Measurements from ENCODE around the gene RGS3. TPM values are rescaled to one million over a fixed set of nuclear protein-coding genes. Genes with fewer than 3 reads are reported as not detected.

The RGS3 gene
- total RNA-seq, 6 donors from 2014 or later = 60.3 to 93.2 (median 72.6) TPM

- 79 to 82% methylated on average over 6 of the region's 6 CpGs for WGBS, 2 donors
- DNase-seq = no peak
Observed at GRCh38 chr9:113582698-113583200, 119.2 kb downstream of the RGS3 start.

DNA sequence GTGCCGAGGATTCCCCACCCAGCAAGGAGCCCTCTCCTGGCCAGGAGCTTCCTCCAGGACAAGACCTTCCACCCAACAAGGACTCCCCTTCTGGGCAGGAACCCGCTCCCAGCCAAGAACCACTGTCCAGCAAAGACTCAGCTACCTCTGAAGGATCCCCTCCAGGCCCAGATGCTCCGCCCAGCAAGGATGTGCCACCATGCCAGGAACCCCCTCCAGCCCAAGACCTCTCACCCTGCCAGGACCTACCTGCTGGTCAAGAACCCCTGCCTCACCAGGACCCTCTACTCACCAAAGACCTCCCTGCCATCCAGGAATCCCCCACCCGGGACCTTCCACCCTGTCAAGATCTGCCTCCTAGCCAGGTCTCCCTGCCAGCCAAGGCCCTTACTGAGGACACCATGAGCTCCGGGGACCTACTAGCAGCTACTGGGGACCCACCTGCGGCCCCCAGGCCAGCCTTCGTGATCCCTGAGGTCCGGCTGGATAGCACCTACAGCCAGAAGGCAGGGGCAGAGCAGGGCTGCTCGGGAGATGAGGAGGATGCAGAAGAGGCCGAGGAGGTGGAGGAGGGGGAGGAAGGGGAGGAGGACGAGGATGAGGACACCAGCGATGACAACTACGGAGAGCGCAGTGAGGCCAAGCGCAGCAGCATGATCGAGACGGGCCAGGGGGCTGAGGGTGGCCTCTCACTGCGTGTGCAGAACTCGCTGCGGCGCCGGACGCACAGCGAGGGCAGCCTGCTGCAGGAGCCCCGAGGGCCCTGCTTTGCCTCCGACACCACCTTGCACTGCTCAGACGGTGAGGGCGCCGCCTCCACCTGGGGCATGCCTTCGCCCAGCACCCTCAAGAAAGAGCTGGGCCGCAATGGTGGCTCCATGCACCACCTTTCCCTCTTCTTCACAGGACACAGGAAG, 120.2 kb downstream of the RGS3 start:
- H3K27me3 ChIP-seq = no peaks in the 10 kb centered on the region
- H3K36me3 ChIP-seq = peaks cover 14 to 37% (median 24%) of the 10 kb centered on the region in 4 donors
- no peak overlapping the region for H3K4me3 ChIP-seq
- peaks cover 68 to 93% (median 82%) of the 10 kb centered on the region in 4 donors for H3K4me1 ChIP-seq
- DNase-seq (no peak), ATAC-seq (ENCODE audit: low FRiP score in 2 of 2) (no peak)
- no peaks in the 10 kb centered on the region for H3K9me3 ChIP-seq
- peak overlapping the region in 3 of 4 donors; percentile 90 to 91 (median 91) for H3K27ac ChIP-seq
- 93 to 98% methylated on average over 30 to 31 of the region's 31 CpGs for WGBS, 2 donors
- TF ChIP-seq POLR2A (IDR thresholded peaks at IDR 0.05) (no peak), EP300 (IDR thresholded peaks at IDR 0.05) (no peak), POLR2AphosphoS5 (IDR thresholded peaks at IDR 0.05) (no peak)
- TF ChIP-seq, protein P1, sequence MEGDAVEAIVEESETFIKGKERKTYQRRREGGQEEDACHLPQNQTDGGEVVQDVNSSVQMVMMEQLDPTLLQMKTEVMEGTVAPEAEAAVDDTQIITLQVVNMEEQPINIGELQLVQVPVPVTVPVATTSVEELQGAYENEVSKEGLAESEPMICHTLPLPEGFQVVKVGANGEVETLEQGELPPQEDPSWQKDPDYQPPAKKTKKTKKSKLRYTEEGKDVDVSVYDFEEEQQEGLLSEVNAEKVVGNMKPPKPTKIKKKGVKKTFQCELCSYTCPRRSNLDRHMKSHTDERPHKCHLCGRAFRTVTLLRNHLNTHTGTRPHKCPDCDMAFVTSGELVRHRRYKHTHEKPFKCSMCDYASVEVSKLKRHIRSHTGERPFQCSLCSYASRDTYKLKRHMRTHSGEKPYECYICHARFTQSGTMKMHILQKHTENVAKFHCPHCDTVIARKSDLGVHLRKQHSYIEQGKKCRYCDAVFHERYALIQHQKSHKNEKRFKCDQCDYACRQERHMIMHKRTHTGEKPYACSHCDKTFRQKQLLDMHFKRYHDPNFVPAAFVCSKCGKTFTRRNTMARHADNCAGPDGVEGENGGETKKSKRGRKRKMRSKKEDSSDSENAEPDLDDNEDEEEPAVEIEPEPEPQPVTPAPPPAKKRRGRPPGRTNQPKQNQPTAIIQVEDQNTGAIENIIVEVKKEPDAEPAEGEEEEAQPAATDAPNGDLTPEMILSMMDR (IDR thresholded peaks at IDR 0.05) = no peak

More at GRCh38 chr9:113582698-113583200, 119.2 kb downstream of the RGS3 start:
- TF ChIP-seq POLR2AphosphoS5 (IDR thresholded peaks at IDR 0.05) (no peak), POLR2A (IDR thresholded peaks at IDR 0.05) (no peak), EP300 (IDR thresholded peaks at IDR 0.05) (no peak)
- TF ChIP-seq, protein P1 (IDR thresholded peaks at IDR 0.05) = no peak
- peaks cover 14 to 37% (median 24%) of the 10 kb centered on the region in 4 donors for H3K36me3 ChIP-seq
- H3K9me3 ChIP-seq = no peaks in the 10 kb centered on the region
- H3K27me3 ChIP-seq = no peaks in the 10 kb centered on the region
- peaks cover 68 to 93% (median 82%) of the 10 kb centered on the region in 4 donors for H3K4me1 ChIP-seq
- peak overlapping the region in 1 of 4 donors; percentile 48 for H3K4me3 ChIP-seq
- H3K27ac ChIP-seq = peak overlapping the region; percentile 89 to 91 (median 90)
- ATAC-seq (ENCODE audit: low FRiP score in 2 of 2) = no peak

- H3K9me3 ChIP-seq = no peaks in the 10 kb centered on the region
- ATAC-seq (ENCODE audit: low FRiP score in 2 of 2) (no peak), DNase-seq (no peak)
- H3K27ac ChIP-seq = peak overlapping the region; percentile 2 to 91 (median 87)
- peaks cover 68 to 93% (median 81%) of the 10 kb centered on the region in 4 donors for H3K4me1 ChIP-seq
- H3K36me3 ChIP-seq = peaks cover 14 to 37% (median 24%) of the 10 kb centered on the region in 4 donors
- no peak overlapping the region for H3K4me3 ChIP-seq
- no peaks in the 10 kb centered on the region for H3K27me3 ChIP-seq
- WGBS, 2 donors = 74 to 86% methylated on average over 5 of the region's 5 CpGs
- TF ChIP-seq, protein P1 (IDR thresholded peaks at IDR 0.05) = no peak
- TF ChIP-seq EP300 (IDR thresholded peaks at IDR 0.05) (no peak), POLR2A (IDR thresholded peaks at IDR 0.05) (no peak), POLR2AphosphoS5 (IDR thresholded peaks at IDR 0.05) (no peak)
Observed at GRCh38 chr9:113584428-113585084, 121.0 kb downstream of the RGS3 start.

GRCh38 chr9:113585085-113585442, 121.5 kb downstream of the RGS3 start:
- WGBS, 2 donors = 88 to 93% methylated on average over 4 of the region's 4 CpGs
- Histone ChIP-seq H3K4me1 (peaks cover 68 to 91% (median 80%) of the 10 kb centered on the region in 4 donors), H3K27ac (peak overlapping the region; percentile 13 to 90 (median 82)), H3K9me3 (no peaks in the 10 kb centered on the region), H3K27me3 (no peaks in the 10 kb centered on the region), H3K4me3 (no peak overlapping the region), H3K36me3 (peaks cover 14 to 37% (median 24%) of the 10 kb centered on the region in 4 donors)
- no peak for TF ChIP-seq POLR2AphosphoS5 (IDR thresholded peaks at IDR 0.05)
- TF ChIP-seq POLR2A (IDR thresholded peaks at IDR 0.05) = no peak
- TF ChIP-seq EP300 (IDR thresholded peaks at IDR 0.05) = no peak
- TF ChIP-seq, protein P1 (IDR thresholded peaks at IDR 0.05) = no peak
- ATAC-seq (ENCODE audit: low FRiP score in 2 of 2) = no peak
- no peak for DNase-seq
